T-helper 1 cell (primary cell): ENCODE data around the gene COL23A1.

Experiments
- DNase-seq, 5 donors: peaks; one replicate each; pipeline ENCODE4 v3.0.0-alpha.2; 2012 to 2020

COL23A1 gene

GRCh38 chr5:178351221-178352034, 238.8 kb downstream of the COL23A1 start:
- no peak for DNase-seq

GRCh38 chr5:178350361-178351220, 239.6 kb downstream of the COL23A1 start:
- DNase-seq, result no peak

GRCh38 chr5:178349625-178350353, 240.4 kb downstream of the COL23A1 start:
- no peak for DNase-seq

GRCh38 chr5:178349075-178349511, 241.1 kb downstream of the COL23A1 start:
- DNase-seq, result no peak

GRCh38 chr5:178348356-178349074, 241.7 kb downstream of the COL23A1 start:
- no peak for DNase-seq

- DNase-seq, result no peak
Observed at GRCh38 chr5:178347956-178348355, 242.2 kb downstream of the COL23A1 start.

- no peak for DNase-seq
Observed at GRCh38 chr5:178346607-178347334, 243.4 kb downstream of the COL23A1 start.

- no peak for DNase-seq
Observed at GRCh38 chr5:178343306-178343705, 246.9 kb downstream of the COL23A1 start.

- no peak for DNase-seq
Observed at GRCh38 chr5:178341851-178342140, 248.4 kb downstream of the COL23A1 start.

GRCh38 chr5:178341091-178341850, 248.9 kb downstream of the COL23A1 start:
- DNase-seq, result no peak

- no peak for DNase-seq
Observed at GRCh38 chr5:178340637-178341036, 249.6 kb downstream of the COL23A1 start.

- DNase-seq, result no peak
Observed at GRCh38 chr5:178340187-178340586, 250.0 kb downstream of the COL23A1 start.

GRCh38 chr5:178339272-178339671, 250.9 kb downstream of the COL23A1 start:
- DNase-seq, result no peak

GRCh38 chr5:178338750-178339144, 251.4 kb downstream of the COL23A1 start:
- no peak for DNase-seq

- DNase-seq, result no peak
Observed at GRCh38 chr5:178338126-178338749, 252.0 kb downstream of the COL23A1 start.

GRCh38 chr5:178337334-178337741, 252.9 kb downstream of the COL23A1 start:
- DNase-seq, result no peak

- DNase-seq, result no peak
Observed at GRCh38 chr5:178336889-178337288, 253.3 kb downstream of the COL23A1 start.

GRCh38 chr5:178335302-178336030, 254.7 kb downstream of the COL23A1 start:
- no peak for DNase-seq

- DNase-seq, result no peak
Observed at GRCh38 chr5:178334861-178335260, 255.3 kb downstream of the COL23A1 start.
